HG02885 (cell line): Measurements from ENCODE around the gene GCNT3.
"Not testable (repeated sequence)": the region's sequence is repeated elsewhere in the genome, so short reads cannot be mapped to it uniquely, and the experiment has no call there.

Experiments
- ATAC-seq: cut with Tn5 transposase; IDR thresholded peaks from one replicate; pipeline ENCODE4 v1.9.1; 2021; ENCODE audit warnings: mild to moderate bottlenecking; ENCODE audit not compliant: unreplicated experiment, poor library complexity

GCNT3 gene

GRCh38 chr15:59615661-59616060, 4.1 kb downstream of the GCNT3 start:
- ATAC-seq = no peak

- ATAC-seq = no peak
Measured at GRCh38 chr15:59616379-59616778, 4.8 kb downstream of the GCNT3 start.

- ATAC-seq = no peak
Measured at GRCh38 chr15:59618406-59618805, 6.8 kb downstream of the GCNT3 start.

- ATAC-seq = no peak
Measured at GRCh38 chr15:59622289-59622688, 10.7 kb downstream of the GCNT3 start.

GRCh38 chr15:59632714-59633113, 21.1 kb downstream of the GCNT3 start:
- ATAC-seq = no peak

GRCh38 chr15:59636184-59636583, 24.6 kb downstream of the GCNT3 start:
- no peak for ATAC-seq

GRCh38 chr15:59637507-59637906, 25.9 kb downstream of the GCNT3 start:
- not testable (repeated sequence) for ATAC-seq

GRCh38 chr15:59642351-59642750, 30.8 kb downstream of the GCNT3 start:
- ATAC-seq = no peak

GRCh38 chr15:59644756-59645155, 33.2 kb downstream of the GCNT3 start:
- no peak for ATAC-seq

- ATAC-seq = not testable (repeated sequence)
Measured at GRCh38 chr15:59645812-59646211, 34.2 kb downstream of the GCNT3 start.

GRCh38 chr15:59646277-59646676, 34.7 kb downstream of the GCNT3 start:
- ATAC-seq = no peak

GRCh38 chr15:59647085-59647484, 35.5 kb downstream of the GCNT3 start:
- ATAC-seq = no peak

- no peak for ATAC-seq
Measured at GRCh38 chr15:59649603-59650002, 38.0 kb downstream of the GCNT3 start.

GRCh38 chr15:59654046-59654445, 42.5 kb downstream of the GCNT3 start:
- ATAC-seq = no peak

GRCh38 chr15:59656897-59657634, 45.5 kb downstream of the GCNT3 start, which contains the start of gene GTF2A2:
Gene GTF2A2, minus strand, starts transcription at chr15:59657515. Its CDS starts 5,238 bp downstream, at chr15:59652277.
- ATAC-seq = peak; percentile 99

- peak; percentile 7 for ATAC-seq
Measured at GRCh38 chr15:59657635-59658125, 46.1 kb downstream of the GCNT3 start.

GRCh38 chr15:59659366-59659765, 47.8 kb downstream of the GCNT3 start:
- no peak for ATAC-seq

- ATAC-seq = no peak
Measured at GRCh38 chr15:59662260-59662659, 50.7 kb downstream of the GCNT3 start.

- ATAC-seq = no peak
Measured at GRCh38 chr15:59668556-59668955, 57.0 kb downstream of the GCNT3 start.
